NCI-H1694 treated with DMSO at 0.1 percent for 48 hours (cell line): Measurements from ENCODE around the gene ULK3.

Source experiments
- DNase-seq: peaks from one replicate; lab custom pipeline; 2025; lab: John Stamatoyannopoulos, UW

ULK3 gene

DNA sequence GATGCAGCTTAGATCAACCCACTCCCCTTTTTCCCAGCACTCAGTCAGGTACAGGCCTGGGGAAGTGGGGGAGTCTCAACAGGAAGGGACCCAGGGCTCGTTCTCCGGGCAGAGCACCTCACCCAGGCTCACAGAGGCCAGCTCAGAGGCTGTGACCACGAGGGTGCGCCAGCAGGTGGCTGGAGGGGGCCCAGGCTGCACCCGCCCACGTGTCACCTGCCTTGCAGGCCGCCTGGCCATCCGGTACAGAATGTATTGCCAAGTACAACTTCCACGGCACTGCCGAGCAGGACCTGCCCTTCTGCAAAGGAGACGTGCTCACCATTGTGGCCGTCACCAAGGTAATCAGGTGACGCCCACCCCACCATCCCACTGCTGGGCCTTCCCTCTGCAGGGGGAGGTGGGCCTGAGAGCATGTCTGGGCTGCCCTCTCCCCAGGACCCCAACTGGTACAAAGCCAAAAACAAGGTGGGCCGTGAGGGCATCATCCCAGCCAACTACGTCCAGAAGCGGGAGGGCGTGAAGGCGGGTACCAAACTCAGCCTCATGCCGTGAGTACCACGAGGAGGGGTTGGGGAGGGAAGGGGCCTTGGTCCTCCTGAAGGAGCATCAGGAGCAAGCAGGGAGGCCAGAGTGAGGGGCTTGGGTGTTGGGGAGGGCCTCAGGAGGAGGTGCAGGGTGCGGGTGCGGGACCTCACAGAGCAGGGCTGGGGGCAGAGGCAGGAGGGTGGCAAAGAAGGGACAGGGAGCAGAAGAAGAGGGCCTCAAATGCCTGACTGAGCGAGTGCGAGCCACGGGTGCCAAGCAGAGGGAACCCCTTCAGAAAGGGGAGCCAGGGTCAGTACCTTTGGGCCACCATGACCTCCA lies 44.3 kb downstream of the ULK3 start:
- DNase-seq: no peak

DNA sequence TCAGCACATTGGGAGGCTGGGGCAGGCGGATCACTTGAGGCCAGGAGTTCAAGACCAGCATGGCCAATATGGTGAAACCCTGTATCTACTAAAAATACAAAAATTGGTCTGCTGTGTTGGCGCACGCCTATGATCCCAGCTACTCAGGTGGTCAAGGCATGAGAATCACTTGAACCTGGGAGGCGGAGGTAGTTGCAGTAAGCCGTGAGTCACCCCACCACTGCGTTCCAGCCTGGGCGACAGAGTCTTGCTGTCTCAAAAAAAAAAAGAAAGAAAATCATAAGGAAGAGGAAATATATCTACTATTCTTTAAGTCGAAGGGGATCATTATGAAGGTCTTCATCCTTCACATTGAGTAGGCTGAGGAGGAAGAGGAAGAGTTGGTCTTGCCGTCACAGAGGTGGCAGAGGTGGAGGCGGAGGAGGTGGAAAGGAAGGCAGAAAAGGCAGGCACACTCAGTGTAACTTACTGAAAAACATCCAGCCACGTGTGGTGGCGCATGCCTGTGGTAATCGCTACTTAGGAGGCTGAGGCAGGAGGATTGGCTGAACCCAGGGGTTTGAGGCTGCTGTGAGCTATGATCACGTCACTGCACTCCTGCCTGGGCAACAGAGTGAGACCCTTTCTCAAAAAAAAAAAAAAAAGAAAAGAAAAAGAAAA lies 46.9 kb downstream of the ULK3 start:
- DNase-seq: no peak

DNA sequence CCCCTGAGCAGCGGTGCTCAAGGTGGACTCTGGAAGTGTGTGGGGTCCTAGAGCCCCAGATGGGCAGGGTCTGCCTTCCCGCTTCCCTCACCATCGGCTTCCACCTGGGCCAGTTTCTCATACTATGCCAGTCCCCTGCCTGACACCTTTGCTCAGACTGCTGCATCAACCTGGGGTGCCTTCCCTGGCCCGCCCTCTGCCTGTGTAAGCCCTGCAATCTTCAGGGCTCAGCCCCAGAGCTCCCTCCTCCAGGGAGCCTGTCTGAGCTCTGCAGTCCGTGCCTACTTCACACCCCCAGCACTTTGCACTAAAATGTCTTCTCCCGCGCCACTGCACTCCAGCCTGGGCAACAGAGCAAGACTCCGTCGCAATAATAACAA lies 48.0 kb downstream of the ULK3 start:
- DNase-seq: no peak

DNA sequence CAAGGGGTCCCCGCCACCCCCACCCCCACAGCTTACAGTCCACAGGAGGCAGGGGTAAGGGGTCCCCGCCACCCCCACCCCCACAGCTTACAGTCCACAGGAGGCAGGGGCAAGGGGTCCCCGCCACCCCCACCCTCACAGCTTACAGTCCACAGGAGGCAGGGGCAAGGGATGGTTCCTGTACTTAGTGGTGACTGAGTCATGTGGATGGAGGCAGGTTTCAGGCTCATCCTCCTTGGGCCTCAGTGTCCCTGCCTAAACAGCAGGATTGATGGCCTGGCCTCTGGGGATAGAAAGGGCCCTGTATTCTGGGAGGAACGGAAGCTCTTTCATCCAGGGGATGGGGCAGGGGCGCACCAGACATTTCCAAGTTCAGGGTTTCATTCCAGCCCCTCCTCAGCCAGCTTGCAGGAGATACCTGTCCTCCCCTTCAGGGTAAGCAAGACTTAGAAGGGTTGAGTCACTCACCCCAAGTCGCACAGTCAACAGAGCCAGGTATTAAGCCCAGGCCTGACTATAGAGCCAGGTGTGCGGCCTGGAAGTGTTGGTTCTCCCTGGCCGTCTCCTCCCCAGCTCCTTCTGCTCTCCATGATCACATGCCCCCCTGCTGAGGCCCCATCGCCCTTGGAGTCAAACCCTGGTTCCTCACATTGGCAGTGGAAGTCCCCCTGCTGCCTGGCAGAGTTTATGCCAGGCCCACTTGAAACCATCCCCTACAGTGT lies 48.5 kb downstream of the ULK3 start:
- no peak for DNase-seq

DNA sequence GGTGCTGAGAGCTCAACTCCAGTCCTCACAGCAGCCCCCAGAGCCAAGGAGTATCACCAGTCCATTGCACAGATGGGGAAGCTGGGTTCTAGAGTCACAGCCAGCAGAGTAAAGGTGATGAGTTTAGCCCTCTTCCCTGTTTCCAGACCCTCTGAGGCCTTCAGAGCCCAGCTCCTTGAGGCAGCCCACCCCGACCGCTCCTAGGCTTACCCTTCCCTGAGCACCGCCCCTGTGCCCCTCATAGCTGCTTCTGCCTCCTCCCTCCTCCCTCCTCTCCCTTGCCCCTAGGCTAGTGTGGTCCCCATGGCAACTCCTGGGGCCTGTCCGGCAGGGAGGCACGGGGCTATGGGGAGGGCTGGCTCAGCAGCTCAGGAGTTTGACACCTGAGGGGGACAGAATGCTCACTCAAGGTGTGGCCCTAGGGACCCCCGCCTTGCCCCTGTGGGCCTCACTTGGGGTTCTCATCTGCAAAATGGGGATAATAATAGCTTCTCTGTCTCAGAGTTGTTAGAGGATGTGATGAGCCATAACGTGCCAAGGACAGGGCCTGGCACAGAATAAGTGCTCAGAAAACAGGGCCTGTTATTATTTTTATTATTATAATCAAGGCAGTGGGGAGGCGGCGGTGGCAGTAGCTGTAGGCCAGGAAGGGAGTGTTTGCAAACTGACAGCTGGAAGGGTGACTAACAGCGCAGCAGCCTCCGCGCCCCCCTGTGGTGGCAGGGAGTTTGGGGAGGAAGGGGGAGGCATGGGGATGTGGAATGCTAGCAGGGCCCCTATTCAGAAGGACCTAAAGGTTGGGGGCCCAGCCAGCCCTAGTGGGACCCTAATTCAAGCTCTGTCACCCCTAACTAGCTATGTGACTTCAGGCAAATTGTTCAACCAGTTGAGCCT lies 49.6 kb downstream of the ULK3 start:
- DNase-seq: no peak

DNA sequence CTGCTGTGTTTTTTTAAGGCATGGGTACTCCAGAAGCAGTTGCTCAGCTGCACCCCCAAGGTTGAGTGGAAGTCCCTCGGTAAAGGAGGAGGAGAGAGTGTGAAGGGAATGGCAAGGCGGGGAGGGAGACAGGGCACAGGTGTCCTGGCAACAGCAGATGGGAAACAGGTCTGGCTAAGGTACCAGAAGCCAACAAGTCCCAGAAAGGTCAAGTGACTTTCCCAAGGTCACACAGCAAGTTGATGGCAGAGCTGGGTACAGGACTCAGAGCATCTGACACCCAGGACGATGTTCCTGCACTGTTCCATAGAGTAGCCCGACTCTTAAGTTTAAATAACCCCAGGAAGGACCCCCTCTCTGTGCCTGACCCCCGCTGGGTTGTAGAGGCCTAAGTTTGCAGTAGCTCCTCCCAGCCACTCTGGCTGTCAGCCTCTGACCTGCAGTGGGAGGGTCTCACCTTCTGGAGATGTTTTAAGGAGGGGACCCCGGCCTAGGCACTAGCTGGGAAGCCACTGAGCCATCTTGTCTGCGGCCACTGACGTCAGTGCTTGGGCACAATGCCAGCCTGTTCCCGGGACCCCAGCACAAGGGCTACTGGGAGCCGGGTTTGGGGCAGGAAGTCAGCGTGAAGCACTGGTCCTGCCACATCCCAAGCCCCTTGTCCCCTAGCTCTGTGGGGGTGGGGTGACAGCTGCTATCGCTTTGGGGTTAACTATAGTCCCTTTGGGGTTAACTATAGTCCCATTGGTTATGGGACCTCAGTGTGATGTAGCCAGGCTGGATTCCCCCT lies 50.5 kb downstream of the ULK3 start:
- DNase-seq: no peak

DNA sequence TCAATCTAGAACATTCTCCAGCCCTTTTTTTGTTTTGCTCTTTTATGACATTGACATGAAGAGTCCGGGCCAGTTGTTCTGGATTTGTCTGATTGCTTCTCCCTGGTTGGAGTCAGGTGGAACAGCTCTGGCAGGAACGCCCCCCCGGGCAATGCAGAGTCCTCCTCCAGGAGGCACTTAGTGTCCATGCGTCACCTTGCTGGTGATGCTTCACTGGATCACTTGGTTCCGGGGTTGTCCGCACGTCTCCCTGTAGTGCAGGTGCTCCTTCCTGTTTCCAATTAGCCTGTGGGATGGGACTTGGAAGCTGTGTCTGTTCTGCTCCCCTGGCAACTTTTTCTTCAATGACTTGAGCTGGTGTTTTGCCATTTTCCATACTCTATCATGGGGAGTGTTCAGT lies 51.3 kb downstream of the ULK3 start:
- DNase-seq: no peak

DNA sequence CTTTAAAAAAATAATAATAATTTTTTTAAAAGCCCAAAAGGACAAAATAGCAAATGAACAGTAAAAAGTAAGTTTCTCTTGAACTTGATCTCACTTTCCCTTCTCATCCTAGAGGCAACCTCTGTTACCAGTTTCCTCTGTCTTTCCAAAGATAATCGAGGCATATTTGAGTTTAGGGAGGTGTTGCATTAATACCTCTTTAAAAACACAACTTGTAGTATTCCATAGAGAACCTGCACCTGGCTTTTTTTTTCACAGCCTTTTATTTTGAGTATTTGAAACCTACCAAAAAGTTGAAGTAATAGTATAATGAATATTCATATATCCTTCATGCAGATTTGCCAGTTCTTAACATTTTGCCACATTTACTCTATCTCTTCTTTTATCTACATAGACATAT lies 51.9 kb downstream of the ULK3 start:
- DNase-seq: no peak

DNA sequence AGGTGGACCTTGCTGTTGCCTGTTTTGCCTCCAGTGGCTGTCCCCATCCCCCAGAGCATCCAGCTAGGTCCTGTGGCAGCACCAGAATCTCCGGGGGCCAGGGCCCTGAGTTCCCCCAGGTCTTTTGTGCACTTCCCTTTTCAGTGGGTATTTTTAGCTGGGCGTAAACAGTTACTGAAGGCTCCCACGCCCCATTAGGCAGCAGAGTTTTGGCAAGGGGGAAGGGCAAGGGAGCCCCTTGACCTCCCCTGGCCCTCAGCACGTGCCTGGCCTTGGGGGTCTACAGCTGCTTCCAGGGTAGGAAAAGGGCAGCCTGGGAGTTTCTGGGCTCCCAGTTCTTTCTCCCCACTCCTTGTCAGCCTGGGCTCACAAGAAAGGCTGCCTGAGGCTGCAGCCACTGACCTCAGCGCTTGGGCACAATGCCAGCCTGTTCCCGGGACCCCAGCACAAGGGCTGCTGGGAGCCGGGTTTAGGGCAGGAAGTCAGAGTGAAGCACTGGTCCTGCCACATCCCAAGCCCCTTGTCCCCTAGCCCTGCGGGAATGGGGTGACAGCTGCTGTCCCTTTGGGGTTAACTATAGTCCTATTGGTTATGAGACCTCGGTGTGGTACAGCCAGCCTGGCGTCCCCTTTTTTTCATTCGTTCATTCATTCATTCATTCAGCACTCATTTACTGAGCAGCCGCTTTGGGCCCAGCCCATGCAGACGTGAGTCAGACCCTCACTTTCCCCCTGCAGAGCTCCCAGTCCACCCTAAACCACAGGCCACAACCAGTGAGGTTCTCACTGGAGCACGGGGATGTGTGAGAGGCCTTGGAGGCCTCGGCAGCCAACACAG lies 52.7 kb downstream of the ULK3 start:
- no peak for DNase-seq

DNA sequence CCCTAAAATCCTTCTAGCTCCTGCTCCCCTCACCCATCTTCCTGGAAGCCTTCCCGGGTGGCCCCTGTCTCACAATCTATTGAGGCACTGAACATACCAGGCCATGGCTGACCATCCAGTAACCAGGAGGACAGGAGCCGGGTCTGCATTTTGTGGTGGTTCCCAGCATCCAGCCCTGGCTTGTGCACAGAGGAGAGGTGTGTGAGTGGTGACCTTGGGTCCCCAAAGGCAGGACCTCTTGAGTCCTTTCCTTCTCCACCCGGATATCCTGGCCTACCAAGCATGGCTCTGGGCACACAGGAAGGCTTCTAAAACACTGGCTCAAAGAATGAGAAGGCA lies 53.2 kb downstream of the ULK3 start:
- DNase-seq: no peak

DNA sequence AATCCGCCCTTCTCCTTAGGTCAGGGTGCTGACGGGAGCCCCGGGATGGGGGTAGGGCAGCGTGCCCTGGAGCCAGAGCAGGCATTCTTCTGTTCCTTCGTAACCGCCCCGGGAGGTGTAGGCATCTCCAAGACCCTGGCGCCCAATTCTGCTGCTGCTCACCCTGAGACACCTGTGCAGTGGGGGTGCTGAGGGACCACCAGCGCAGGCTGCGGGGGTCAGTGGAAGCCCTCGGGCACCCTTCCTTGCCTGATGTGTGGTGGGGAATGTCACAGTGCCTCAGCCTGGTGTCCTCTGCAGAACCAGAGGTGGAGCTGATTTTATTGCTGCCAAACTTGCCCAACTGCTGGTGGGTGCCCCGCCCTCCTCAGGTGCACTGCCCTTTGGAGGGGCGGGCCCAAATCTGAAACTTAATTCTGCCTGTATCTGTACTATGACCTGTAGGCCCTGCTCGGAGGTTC lies 53.8 kb downstream of the ULK3 start:
- DNase-seq: no peak

DNA sequence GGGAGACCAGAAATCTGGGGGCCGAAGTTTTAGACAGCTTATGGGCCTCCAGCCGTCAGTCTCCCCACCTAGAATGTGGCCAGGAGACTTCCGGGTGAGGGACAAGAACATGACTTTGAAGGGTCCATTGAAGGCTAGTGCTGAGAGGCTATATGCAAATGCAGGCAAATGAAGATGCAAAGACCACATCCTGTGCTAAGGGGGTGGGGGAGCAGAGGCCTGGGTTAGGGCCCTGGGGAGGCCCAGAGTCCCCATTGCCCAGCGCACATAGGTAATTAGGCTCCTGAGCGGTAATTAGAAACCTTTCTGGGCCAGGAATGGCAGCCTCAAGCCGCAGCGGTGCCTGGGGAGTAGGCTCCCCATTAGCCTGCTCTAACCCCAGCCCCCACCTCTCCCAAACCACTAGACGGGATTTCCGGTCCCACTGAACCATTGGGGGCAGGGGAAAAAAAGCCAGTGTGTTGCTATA lies 54.2 kb downstream of the ULK3 start:
- DNase-seq: no peak

DNA sequence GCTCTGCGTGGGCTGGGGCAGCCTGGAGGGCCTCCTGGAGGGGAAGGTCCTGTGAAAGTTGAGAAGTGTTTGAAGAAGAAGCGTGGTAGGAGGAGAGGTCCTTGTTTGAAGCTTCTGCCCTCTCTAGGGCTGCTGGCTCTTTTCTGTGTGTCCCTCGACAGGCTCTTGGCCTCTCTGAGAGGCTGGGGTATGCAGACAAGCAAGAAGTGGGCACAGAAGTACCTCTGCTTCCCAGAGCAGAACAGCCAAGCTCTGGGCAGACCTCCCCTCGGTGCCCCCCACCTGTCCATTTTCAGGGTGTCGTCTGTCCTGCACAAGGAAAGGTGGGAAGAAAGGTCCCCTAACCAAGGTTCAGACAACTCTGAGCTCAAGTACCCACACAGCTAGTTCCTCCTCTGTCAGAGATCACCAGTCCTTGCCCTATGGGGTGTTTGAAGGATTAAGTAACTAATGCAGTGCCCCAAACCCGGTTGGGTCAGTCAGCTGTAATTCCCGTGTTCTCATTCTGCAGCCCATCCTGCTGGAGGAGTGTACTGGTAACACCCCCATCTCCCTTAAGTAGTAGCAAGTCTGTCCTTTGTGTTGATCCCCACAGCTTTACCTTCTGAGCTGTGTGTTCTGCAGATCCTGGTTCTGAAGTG lies 54.8 kb downstream of the ULK3 start:
- DNase-seq: no peak

DNA sequence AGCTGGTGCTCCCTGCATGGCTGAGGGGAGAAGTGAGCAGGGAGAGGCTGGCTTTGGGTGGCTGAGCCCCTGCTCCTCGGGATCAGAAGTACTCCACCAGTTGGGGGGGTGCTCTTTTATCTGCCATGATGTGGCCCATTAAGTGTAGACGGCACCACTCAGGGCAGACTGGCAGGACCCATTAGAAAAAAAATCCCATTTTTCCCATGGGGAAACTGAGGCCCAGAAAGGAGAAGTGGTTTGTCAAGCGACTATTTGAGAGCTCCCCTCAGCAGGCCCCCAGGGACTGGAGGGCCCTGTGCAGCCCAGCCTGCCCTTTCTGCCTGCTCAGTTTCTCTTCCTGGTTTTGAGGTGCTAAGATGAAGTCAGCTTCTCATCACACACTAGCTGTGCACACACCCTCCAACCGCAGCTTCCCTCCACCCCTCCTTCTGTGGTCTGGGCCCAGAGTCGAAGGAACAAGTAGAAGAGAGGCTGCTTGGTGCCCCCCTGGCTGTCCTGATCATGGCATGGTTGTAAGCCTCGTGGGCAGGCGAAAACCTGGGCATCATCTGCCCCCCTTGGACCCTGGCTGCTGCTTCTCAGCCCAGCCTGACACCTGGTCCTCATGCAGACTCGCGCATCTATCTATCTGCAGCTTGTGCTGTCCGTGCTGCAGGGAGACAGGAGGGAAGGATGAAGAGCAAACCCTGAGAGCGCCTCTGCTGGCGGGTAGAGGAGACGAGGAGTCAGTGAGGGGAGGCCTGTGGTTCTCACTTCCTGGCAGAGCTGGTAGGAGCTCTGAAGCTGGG lies 55.5 kb downstream of the ULK3 start:
- peak; percentile 48 for DNase-seq

DNA sequence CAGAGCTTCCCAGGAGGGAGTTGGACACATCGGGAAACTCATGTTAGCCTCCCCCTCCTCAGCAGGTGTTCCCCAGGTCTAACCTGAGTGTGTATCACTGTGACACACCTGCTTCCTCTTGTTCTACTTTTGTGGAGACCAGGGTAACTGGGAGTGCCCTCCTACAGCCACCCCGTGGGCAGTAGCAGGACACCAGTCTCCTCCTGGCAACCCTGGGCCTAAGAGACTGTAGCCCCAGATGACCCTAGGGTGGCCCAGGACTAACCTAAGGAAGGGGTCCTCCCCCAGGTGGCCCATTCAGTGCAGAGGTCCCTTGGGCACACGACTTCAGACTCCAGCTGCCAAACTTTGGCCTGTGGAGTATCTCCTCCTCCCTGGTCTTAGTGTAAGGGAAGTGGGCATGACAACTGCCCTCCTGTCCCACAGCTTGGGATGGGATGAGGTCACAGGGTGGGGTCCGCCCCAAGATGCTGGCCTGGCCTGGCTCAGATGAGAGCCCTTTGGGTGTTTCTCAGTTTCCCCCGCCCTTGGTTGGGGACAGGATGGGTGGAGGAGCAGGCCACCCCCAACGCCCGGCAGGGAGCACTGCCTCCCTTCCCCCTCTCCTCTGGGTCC lies 56.3 kb downstream of the ULK3 start:
- no peak for DNase-seq
